Activated CD8-positive, alpha-beta memory T cell treated with anti-CD3 and anti-CD28 coated beads for 4 hours (primary cell): ENCODE results near the gene CPSF4.

Experiments used
- DNase-seq, 2 donors: peaks; one replicate each; pipeline ENCODE4 v3.0.0-alpha.2; 2020; ENCODE audit warnings: low read depth in 2 of 2

Gene CPSF4

GRCh38 chr7:99438573-99439480, at the start of gene CPSF4, which contains the start of gene PTCD1:
Gene CPSF4, plus strand, starts transcription at chr7:99438943. Its CDS starts 140 bp downstream, at chr7:99439083.
Gene PTCD1, minus strand, starts transcription at chr7:99438798. Its CDS starts 3,556 bp downstream, at chr7:99435242.
- peak; percentile 80 to 85 for DNase-seq

- DNase-seq, result no peak
Measured at GRCh38 chr7:99389772-99390171, 49.0 kb upstream of the CPSF4 start.

- DNase-seq, result no peak
Measured at GRCh38 chr7:99390941-99391602, 47.7 kb upstream of the CPSF4 start.

- DNase-seq, result no peak
Measured at GRCh38 chr7:99392046-99392445, 46.7 kb upstream of the CPSF4 start.

- peak; percentile 60 to 63 for DNase-seq
Measured at GRCh38 chr7:99392659-99393354, 45.9 kb upstream of the CPSF4 start.

GRCh38 chr7:99393355-99394187, 45.2 kb upstream of the CPSF4 start:
- no peak for DNase-seq

GRCh38 chr7:99394188-99394502, 44.6 kb upstream of the CPSF4 start:
- no peak for DNase-seq

- DNase-seq, result no peak
Measured at GRCh38 chr7:99395616-99396327, 43.0 kb upstream of the CPSF4 start.

GRCh38 chr7:99396418-99397296, 42.1 kb upstream of the CPSF4 start:
- no peak for DNase-seq

- DNase-seq, result no peak
Measured at GRCh38 chr7:99397297-99397983, 41.3 kb upstream of the CPSF4 start.

- DNase-seq, result no peak
Measured at GRCh38 chr7:99398891-99399445, 39.8 kb upstream of the CPSF4 start.

- DNase-seq, result no peak
Measured at GRCh38 chr7:99399597-99399996, 39.1 kb upstream of the CPSF4 start.

- no peak for DNase-seq
Measured at GRCh38 chr7:99402854-99403253, 35.9 kb upstream of the CPSF4 start.

GRCh38 chr7:99403764-99404163, 35.0 kb upstream of the CPSF4 start:
- DNase-seq, result no peak

GRCh38 chr7:99404235-99404976, 34.3 kb upstream of the CPSF4 start:
- DNase-seq, result no peak

GRCh38 chr7:99404977-99405320, 33.8 kb upstream of the CPSF4 start:
- no peak for DNase-seq

GRCh38 chr7:99406557-99406956, 32.2 kb upstream of the CPSF4 start:
- no peak for DNase-seq

- no peak for DNase-seq
Measured at GRCh38 chr7:99407872-99408378, 30.8 kb upstream of the CPSF4 start.
